Measurements from ENCODE around the gene SPATA6L. TPM values are rescaled to one million over a fixed set of nuclear protein-coding genes. Genes with fewer than 3 reads are reported as not detected.
"Not testable (repeated sequence)": the region's sequence is repeated elsewhere in the genome, so short reads cannot be mapped to it uniquely, and the experiment has no call there.

Gene SPATA6L
- total RNA-seq, 4 donors from 2014 or later = 1.3 to 3.5 (median 2.3) TPM

GRCh38 chr9:4661165-4661564, 5.1 kb downstream of the SPATA6L start:
- TF ChIP-seq, protein P1, sequence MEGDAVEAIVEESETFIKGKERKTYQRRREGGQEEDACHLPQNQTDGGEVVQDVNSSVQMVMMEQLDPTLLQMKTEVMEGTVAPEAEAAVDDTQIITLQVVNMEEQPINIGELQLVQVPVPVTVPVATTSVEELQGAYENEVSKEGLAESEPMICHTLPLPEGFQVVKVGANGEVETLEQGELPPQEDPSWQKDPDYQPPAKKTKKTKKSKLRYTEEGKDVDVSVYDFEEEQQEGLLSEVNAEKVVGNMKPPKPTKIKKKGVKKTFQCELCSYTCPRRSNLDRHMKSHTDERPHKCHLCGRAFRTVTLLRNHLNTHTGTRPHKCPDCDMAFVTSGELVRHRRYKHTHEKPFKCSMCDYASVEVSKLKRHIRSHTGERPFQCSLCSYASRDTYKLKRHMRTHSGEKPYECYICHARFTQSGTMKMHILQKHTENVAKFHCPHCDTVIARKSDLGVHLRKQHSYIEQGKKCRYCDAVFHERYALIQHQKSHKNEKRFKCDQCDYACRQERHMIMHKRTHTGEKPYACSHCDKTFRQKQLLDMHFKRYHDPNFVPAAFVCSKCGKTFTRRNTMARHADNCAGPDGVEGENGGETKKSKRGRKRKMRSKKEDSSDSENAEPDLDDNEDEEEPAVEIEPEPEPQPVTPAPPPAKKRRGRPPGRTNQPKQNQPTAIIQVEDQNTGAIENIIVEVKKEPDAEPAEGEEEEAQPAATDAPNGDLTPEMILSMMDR (IDR thresholded peaks at IDR 0.05) = no peak
- no peak for TF ChIP-seq POLR2A (IDR thresholded peaks at IDR 0.05)
- no peak overlapping the region for H3K4me3 ChIP-seq (ENCODE audit: low read depth, poor library complexity, severe bottlenecking)
- no peak for DNase-seq (ENCODE audit: low spot score in 2 of 2)
- 79 to 85% methylated on average over 1 of the region's 1 CpG for WGBS, 2 donors
- intact Hi-C loops (cut with DNase I; ENCODE audit: low total_unique reads) = no loop called here

GRCh38 chr9:4660665-4661064, 5.6 kb downstream of the SPATA6L start:
- H3K4me3 ChIP-seq (ENCODE audit: low read depth, poor library complexity, severe bottlenecking); intact Hi-C loops (cut with DNase I; ENCODE audit: low total_unique reads); DNase-seq (ENCODE audit: low spot score in 2 of 2): not testable (repeated sequence)
- WGBS, 2 donors = 93 to 98% methylated on average over 5 of the region's 5 CpGs

- TF ChIP-seq POLR2A (IDR thresholded peaks at IDR 0.05) = no peak
- TF ChIP-seq, protein P1 (IDR thresholded peaks at IDR 0.05) = no peak
- intact Hi-C loops (cut with DNase I; ENCODE audit: low total_unique reads) = no loop called here
- H3K4me3 ChIP-seq (ENCODE audit: low read depth, poor library complexity, severe bottlenecking) = no peak overlapping the region
- DNase-seq (ENCODE audit: low spot score in 2 of 2) = no peak
- WGBS, 2 donors = 90 to 93% methylated on average over 4 of the region's 4 CpGs
Measured at GRCh38 chr9:4657426-4658159, 8.7 kb downstream of the SPATA6L start.

GRCh38 chr9:4656621-4657020, 9.7 kb downstream of the SPATA6L start:
- no peak for DNase-seq (ENCODE audit: low spot score in 2 of 2)
- intact Hi-C loops (cut with DNase I; ENCODE audit: low total_unique reads) = no loop called here
- no peak overlapping the region for H3K4me3 ChIP-seq (ENCODE audit: low read depth, poor library complexity, severe bottlenecking)
- 81 to 94% methylated on average over 3 of the region's 3 CpGs for WGBS, 2 donors
- TF ChIP-seq POLR2A (IDR thresholded peaks at IDR 0.05) = no peak
- TF ChIP-seq, protein P1 (IDR thresholded peaks at IDR 0.05) = no peak

DNA sequence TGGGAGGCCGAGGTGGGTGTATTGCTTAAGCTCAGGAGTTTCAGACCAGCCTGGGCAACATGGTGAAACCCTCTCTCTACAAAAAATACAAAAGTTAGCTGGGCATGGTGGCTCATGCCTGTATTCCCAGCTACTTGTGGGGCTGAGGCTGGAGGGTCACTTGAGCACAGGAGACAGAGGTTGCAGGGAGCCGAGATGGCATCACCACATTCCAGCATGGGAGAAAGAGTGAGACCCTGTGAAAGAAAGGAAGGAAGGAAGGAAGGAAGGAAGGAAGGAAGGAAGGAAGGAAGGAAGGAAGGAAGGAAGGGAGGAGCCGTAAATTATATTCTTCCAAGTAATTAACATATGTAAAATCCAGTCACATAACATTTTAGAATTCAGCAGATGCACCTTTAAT, 10.1 kb downstream of the SPATA6L start:
- WGBS, 2 donors = 89 to 94% methylated on average over 3 of the region's 3 CpGs

DNA sequence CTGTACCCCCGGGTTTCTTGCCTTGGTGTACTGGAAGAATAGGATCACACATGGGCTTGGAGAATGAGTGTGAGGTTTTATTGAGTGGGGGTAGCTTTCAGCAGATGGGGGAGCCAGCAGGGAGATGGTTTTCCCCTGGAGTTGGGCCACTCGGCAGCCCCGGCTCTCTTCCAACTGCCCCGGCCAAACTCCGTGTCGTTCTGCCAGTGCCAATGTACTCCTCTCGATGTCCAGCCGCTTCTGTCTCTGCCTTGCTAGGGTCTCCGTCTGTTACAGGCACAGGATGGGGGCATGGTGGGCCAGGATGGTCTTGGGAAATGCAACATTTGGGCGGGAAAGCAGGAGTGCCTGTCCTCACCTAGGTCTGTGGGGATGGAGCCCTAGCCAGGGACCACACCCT, 11.7 kb downstream of the SPATA6L start:
- TF ChIP-seq, protein P1 (IDR thresholded peaks at IDR 0.05) = no peak
- TF ChIP-seq POLR2A (IDR thresholded peaks at IDR 0.05) = no peak
- intact Hi-C loops (cut with DNase I; ENCODE audit: low total_unique reads) = no loop called here
- no peak overlapping the region for H3K4me3 ChIP-seq (ENCODE audit: low read depth, poor library complexity, severe bottlenecking)
- WGBS, 2 donors = 85 to 97% methylated on average over 10 of the region's 10 CpGs
- DNase-seq (ENCODE audit: low spot score in 2 of 2) = no peak

More for the DNA sequence above, 10.1 kb downstream of the SPATA6L start:
- intact Hi-C loops (cut with DNase I; ENCODE audit: low total_unique reads); DNase-seq (ENCODE audit: low spot score in 2 of 2); H3K4me3 ChIP-seq (ENCODE audit: low read depth, poor library complexity, severe bottlenecking): not testable (repeated sequence)

DNA sequence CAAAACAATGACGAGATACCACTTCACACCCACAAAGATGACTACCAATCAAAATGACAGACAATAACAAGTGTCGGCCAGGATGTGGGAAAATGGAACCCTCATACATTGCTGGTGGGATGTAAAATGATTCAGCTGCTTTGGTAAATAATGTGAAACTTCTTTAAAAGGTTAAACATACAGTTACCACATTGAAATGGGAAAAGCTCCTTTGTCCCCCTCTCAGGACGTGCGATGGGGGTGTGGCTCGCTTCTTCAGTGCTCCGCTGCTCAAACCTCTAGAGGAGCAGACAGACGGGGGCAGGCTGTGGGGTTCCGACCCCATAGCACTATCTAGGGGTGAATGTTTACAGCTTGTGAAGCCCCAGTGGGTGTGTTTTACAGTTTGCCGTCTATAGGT, 12.2 kb downstream of the SPATA6L start:
- no peak for DNase-seq (ENCODE audit: low spot score in 2 of 2)
- H3K4me3 ChIP-seq (ENCODE audit: low read depth, poor library complexity, severe bottlenecking) = no peak overlapping the region
- TF ChIP-seq, protein P1 (IDR thresholded peaks at IDR 0.05) = no peak
- TF ChIP-seq POLR2A (IDR thresholded peaks at IDR 0.05) = no peak
- intact Hi-C loops (cut with DNase I; ENCODE audit: low total_unique reads) = no loop called here
- 87 to 92% methylated on average over 9 of the region's 9 CpGs for WGBS, 2 donors

All from lower leg skin (tissue), 4 donors.